Activated T-cell treated with anti-CD3 and anti-CD28 coated beads, Interleukin-2, amount 50 U/mL, for 72 hours (primary cell): ENCODE measurements around the gene SLC38A10. TPM values are rescaled to one million over a fixed set of nuclear protein-coding genes. Genes with fewer than 3 reads are reported as not detected.

ENCODE experiments used
- ATAC-seq, 2 donors: fragments of 150-1000 bp; cut with Tn5 transposase; replicated peaks in 1 of 2; 2 replicates each; pipeline ENCODE4 v1.10.0; 2021; ENCODE audit warnings: moderate library complexity in 2 of 2, mild to moderate bottlenecking in 1 of 2
- DNase-seq, 2 donors: peaks; one replicate each; pipeline ENCODE4 v3.0.0; 2021 to 2022; ENCODE audit warnings: mixed read lengths in 1 of 2
- H3K27ac Mint-ChIP-seq: one replicate; pipeline ENCODE4 v1.8.0; 2022; ENCODE audit warnings: mild to moderate bottlenecking, moderate library complexity, mixed read lengths
- H3K27me3 Mint-ChIP-seq: one replicate; pipeline ENCODE4 v1.8.0; 2022; ENCODE audit warnings: low read depth, mixed read lengths
- H3K36me3 Mint-ChIP-seq, 2 donors: one replicate each; pipeline ENCODE4 v1.8.0; 2022; ENCODE audit warnings: mixed read lengths in 2 of 2, mild to moderate bottlenecking in 1 of 2; ENCODE audit not compliant: insufficient read depth in 2 of 2
- H3K4me1 Mint-ChIP-seq: one replicate; pipeline ENCODE4 v1.8.0; 2022; ENCODE audit warnings: low read depth, mixed read lengths
- H3K4me3 Mint-ChIP-seq, 2 donors: one replicate each; pipeline ENCODE4 v1.8.0; 2022; ENCODE audit warnings: mild to moderate bottlenecking in 2 of 2, mixed read lengths in 2 of 2, moderate library complexity in 2 of 2
- H3K9me3 Mint-ChIP-seq, 2 donors: one replicate each; pipeline ENCODE4 v1.8.0; 2022; ENCODE audit warnings: mixed read lengths in 2 of 2
- total RNA-seq, 2 donors: library from RNA; stranded (reverse); gene quantifications; one replicate each; pipeline ENCODE4 v1.2.3, GENCODE V29; 2022

The SLC38A10 gene
- total RNA-seq, 2 donors from 2014 or later, result 49.8 to 63.6 TPM

- Mint-ChIP-seq H3K27ac (no peak overlapping the region), H3K27me3 (peaks cover 12% of the 10 kb centered on the region), H3K4me3 (no peak overlapping the region), H3K36me3 (no peaks in the 10 kb centered on the region), H3K9me3 (no peaks in the 10 kb centered on the region), H3K4me1 (no peaks in the 10 kb centered on the region)
- no peak for ATAC-seq
- no peak for DNase-seq
Measured at GRCh38 chr17:81334987-81335772, 40.1 kb upstream of the SLC38A10 start.

- Mint-ChIP-seq H3K36me3 (no peaks in the 10 kb centered on the region), H3K27me3 (peaks cover 11% of the 10 kb centered on the region), H3K4me3 (no peak overlapping the region), H3K4me1 (no peaks in the 10 kb centered on the region), H3K9me3 (no peaks in the 10 kb centered on the region), H3K27ac (no peak overlapping the region)
- no peak for DNase-seq
- no peak for ATAC-seq
Measured at GRCh38 chr17:81334391-81334901, 39.3 kb upstream of the SLC38A10 start.

- Mint-ChIP-seq H3K36me3 (no peaks in the 10 kb centered on the region), H3K27ac (no peak overlapping the region), H3K9me3 (no peaks in the 10 kb centered on the region), H3K4me1 (no peaks in the 10 kb centered on the region), H3K27me3 (peaks cover 5% of the 10 kb centered on the region), H3K4me3 (no peak overlapping the region)
- DNase-seq (no peak), ATAC-seq (no peak)
Measured at GRCh38 chr17:81333616-81334368, 38.7 kb upstream of the SLC38A10 start.

DNA sequence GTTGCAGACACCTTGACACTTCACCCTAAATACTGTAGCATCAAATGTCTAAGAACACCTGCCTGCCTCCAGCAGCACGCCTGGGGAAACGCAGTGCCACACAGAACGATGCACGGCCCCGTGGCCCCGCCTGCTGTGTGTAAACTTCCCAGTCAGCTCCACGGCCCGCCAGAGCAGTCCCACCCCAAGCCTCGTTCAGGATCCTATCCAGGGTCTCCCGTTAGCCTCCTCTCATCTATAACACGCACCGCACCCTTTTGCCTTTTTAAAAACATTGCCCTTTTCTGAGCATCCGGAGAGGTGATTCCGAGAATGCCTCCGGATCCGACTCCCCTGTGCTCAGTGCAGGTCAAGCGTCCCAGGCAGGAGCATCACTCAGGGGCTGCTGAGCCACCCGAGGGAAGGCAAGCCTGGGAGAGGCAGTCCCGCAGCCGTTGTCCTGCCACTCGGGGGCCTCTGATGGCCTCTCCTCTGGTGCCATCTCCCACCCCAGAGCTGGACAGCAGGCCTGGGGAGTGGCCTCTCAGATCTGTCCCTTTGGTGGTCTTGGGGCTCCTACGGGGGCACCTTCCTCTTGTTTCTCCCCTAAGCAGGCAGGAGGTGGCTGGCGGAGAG is 37.9 kb upstream of the SLC38A10 start:
- DNase-seq (no peak), ATAC-seq (no peak)
- Mint-ChIP-seq H3K4me3 (no peak overlapping the region), H3K36me3 (no peaks in the 10 kb centered on the region), H3K4me1 (no peaks in the 10 kb centered on the region), H3K27ac (no peak overlapping the region), H3K27me3 (peaks cover 5% of the 10 kb centered on the region), H3K9me3 (no peaks in the 10 kb centered on the region)

GRCh38 chr17:81332118-81332834 is 37.2 kb upstream of the SLC38A10 start:
- H3K4me1 Mint-ChIP-seq, result no peaks in the 10 kb centered on the region

GRCh38 chr17:81331527-81332043 is 36.5 kb upstream of the SLC38A10 start:
- peaks cover 5% of the 10 kb centered on the region for H3K27me3 Mint-ChIP-seq

More at GRCh38 chr17:81332118-81332834, 37.2 kb upstream of the SLC38A10 start:
- DNase-seq (no peak), ATAC-seq (no peak)
- Mint-ChIP-seq H3K9me3 (no peaks in the 10 kb centered on the region), H3K27me3 (peaks cover 5% of the 10 kb centered on the region), H3K4me3 (no peak overlapping the region), H3K27ac (no peak overlapping the region), H3K36me3 (no peaks in the 10 kb centered on the region)

DNA sequence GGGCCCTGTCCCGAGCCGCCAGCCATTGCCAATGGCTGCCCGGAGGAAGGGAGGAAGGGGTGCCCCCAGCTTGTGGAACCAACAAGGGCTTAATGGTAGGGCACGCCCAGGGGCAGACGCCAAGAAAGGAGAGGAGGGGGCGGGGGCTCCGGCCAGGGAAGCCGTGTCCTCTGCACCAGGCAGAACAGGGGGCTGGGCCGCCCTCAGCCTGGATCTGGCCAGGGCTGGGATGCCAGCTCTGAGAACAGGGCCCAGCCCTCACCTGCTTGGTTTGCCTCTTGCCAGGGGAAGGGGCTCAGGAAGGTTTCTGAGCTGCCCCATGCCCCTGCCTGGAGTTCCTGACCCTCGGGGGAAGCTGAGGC is 35.8 kb upstream of the SLC38A10 start:
- DNase-seq, result no peak
- Mint-ChIP-seq H3K27ac (no peak overlapping the region), H3K27me3 (peaks cover 5% of the 10 kb centered on the region), H3K36me3 (no peaks in the 10 kb centered on the region), H3K4me1 (no peaks in the 10 kb centered on the region), H3K4me3 (no peak overlapping the region), H3K9me3 (no peaks in the 10 kb centered on the region)
- no peak for ATAC-seq

More at GRCh38 chr17:81331527-81332043, 36.5 kb upstream of the SLC38A10 start:
- DNase-seq (no peak), ATAC-seq (no peak)
- Mint-ChIP-seq H3K27ac (no peak overlapping the region), H3K36me3 (no peaks in the 10 kb centered on the region), H3K4me1 (no peaks in the 10 kb centered on the region), H3K9me3 (no peaks in the 10 kb centered on the region), H3K4me3 (no peak overlapping the region)

GRCh38 chr17:81329927-81330883 is 35.1 kb upstream of the SLC38A10 start:
- no peaks in the 10 kb centered on the region for H3K9me3 Mint-ChIP-seq

GRCh38 chr17:81328978-81329926 is 34.1 kb upstream of the SLC38A10 start:
- no peaks in the 10 kb centered on the region for H3K36me3 Mint-ChIP-seq
- no peak overlapping the region for H3K4me3 Mint-ChIP-seq
- peaks cover 5% of the 10 kb centered on the region for H3K27me3 Mint-ChIP-seq
- no peaks in the 10 kb centered on the region for H3K9me3 Mint-ChIP-seq
- ATAC-seq (no peak), DNase-seq (no peak)
- no peaks in the 10 kb centered on the region for H3K4me1 Mint-ChIP-seq
- H3K27ac Mint-ChIP-seq, result no peak overlapping the region

More at GRCh38 chr17:81329927-81330883, 35.1 kb upstream of the SLC38A10 start:
- Mint-ChIP-seq H3K27ac (no peak overlapping the region), H3K27me3 (peaks cover 5% of the 10 kb centered on the region), H3K4me3 (no peak overlapping the region), H3K4me1 (no peaks in the 10 kb centered on the region), H3K36me3 (no peaks in the 10 kb centered on the region)
- DNase-seq, result no peak
- no peak for ATAC-seq

DNA sequence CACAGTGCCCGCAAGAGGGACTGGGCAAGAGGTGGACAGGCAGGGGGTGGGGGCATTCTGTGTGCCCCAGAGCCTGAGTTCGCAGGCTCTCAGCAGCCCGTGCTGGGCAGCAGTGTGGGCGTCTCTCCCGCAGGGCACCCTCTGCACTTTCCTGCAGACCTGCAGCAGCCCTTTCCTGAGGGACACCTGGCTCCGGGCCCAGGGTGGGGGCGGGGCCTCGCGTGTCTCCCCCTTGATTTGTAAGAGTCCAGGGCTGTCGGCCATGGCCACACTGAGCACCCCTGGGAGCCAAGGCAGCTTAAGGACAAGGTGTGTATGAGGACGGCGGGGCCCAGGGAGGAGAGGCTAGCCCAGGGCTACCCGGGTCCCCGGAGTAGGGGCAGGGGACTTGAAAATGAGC is 33.4 kb upstream of the SLC38A10 start:
- Mint-ChIP-seq H3K4me1 (no peaks in the 10 kb centered on the region), H3K27me3 (peaks cover 5% of the 10 kb centered on the region), H3K27ac (no peak overlapping the region), H3K9me3 (no peaks in the 10 kb centered on the region), H3K4me3 (no peak overlapping the region), H3K36me3 (no peaks in the 10 kb centered on the region)
- no peak for ATAC-seq
- DNase-seq, result no peak

DNA sequence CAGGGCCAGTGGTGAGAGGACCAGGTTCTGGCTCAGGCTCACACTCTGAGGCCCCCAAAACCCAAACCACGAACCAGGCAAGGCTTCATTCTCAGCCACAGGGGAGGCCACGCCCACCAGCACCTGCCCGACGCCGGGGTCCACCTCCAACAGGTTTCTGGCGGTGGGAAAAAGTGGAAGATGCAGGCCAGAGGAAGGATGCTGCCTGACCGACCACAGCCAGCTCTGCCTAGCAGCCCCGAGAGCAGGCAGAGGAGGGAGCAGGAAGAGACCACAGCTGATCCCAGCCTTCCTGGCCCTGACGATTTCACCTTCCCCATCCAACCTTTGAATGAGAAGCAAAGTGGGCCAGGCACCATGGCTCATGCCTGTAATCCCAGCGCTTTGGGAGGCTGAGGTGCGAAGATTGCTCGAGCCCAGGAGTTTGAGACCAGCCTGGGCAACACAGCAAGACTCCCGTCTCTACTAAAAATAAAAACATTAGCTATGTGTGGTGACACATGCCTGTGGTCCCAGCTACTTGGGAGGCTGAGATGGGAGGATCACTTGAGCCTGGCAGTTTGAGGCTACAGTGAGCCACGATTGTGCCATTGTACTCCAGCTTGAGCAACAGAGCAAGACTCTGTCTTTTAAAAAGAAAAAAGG is 30.7 kb upstream of the SLC38A10 start:
- no peak for DNase-seq
- H3K4me1 Mint-ChIP-seq, result no peaks in the 10 kb centered on the region
- no peaks in the 10 kb centered on the region for H3K36me3 Mint-ChIP-seq
- no peak overlapping the region for H3K27ac Mint-ChIP-seq
- H3K27me3 Mint-ChIP-seq, result no peaks in the 10 kb centered on the region
- H3K4me3 Mint-ChIP-seq, result no peak overlapping the region
- ATAC-seq, result no peak
- no peaks in the 10 kb centered on the region for H3K9me3 Mint-ChIP-seq
